ENCODE data around the gene OSBPL5.

OSBPL5 gene, protein sequence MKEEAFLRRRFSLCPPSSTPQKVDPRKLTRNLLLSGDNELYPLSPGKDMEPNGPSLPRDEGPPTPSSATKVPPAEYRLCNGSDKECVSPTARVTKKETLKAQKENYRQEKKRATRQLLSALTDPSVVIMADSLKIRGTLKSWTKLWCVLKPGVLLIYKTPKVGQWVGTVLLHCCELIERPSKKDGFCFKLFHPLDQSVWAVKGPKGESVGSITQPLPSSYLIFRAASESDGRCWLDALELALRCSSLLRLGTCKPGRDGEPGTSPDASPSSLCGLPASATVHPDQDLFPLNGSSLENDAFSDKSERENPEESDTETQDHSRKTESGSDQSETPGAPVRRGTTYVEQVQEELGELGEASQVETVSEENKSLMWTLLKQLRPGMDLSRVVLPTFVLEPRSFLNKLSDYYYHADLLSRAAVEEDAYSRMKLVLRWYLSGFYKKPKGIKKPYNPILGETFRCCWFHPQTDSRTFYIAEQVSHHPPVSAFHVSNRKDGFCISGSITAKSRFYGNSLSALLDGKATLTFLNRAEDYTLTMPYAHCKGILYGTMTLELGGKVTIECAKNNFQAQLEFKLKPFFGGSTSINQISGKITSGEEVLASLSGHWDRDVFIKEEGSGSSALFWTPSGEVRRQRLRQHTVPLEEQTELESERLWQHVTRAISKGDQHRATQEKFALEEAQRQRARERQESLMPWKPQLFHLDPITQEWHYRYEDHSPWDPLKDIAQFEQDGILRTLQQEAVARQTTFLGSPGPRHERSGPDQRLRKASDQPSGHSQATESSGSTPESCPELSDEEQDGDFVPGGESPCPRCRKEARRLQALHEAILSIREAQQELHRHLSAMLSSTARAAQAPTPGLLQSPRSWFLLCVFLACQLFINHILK

DNA sequence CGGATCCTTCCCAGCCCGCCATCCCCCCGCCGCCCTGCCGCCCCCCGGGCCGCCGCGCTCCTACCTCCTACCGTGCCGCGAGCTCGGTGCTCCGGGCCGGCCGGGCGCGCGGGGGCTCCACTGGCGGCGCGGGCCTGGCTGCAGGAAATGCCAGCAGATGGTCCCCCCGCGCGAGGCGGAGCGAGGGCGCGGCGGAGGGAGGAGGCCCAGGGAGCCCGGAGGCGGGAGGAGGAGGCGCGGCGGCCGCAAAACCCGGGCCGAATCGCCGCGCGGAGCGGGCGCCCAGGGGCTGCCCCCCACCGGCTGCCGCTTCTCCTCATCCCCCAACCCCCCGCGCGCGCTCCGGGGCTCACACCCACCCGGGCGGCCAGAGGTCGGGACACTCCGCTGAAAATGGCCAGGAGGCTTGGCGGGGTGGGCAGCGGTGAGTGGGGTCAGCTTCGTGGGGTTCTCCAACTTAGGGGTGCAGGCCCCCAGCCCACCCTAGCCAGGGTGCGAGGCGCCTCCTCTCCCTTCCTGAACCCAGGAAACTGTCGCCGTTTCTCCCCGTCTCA is at the start of gene OSBPL5:
OSBPL5 (minus strand) TSS at position 159 of the 554 bp plus-strand sequence. CDS start 36,162 bp downstream, outside the sequence.
- no peak for DNase-seq (ENCODE audit: low spot score)

DNA sequence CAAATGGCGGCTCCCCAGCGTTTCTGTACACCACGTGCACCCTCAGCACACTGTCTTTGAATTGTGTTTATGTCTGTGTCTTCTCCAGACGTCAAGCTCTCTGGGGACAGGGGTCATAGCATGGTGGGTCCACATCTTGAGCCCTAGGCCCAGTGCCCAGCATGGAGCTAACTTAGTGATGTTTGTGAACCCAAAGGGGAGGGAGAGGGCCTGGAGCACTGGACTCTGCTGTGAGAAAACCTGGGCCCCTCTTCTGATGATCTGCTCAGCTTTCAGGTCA is 49.2 kb upstream of the OSBPL5 start:
- DNase-seq (ENCODE audit: low spot score), result no peak

DNA sequence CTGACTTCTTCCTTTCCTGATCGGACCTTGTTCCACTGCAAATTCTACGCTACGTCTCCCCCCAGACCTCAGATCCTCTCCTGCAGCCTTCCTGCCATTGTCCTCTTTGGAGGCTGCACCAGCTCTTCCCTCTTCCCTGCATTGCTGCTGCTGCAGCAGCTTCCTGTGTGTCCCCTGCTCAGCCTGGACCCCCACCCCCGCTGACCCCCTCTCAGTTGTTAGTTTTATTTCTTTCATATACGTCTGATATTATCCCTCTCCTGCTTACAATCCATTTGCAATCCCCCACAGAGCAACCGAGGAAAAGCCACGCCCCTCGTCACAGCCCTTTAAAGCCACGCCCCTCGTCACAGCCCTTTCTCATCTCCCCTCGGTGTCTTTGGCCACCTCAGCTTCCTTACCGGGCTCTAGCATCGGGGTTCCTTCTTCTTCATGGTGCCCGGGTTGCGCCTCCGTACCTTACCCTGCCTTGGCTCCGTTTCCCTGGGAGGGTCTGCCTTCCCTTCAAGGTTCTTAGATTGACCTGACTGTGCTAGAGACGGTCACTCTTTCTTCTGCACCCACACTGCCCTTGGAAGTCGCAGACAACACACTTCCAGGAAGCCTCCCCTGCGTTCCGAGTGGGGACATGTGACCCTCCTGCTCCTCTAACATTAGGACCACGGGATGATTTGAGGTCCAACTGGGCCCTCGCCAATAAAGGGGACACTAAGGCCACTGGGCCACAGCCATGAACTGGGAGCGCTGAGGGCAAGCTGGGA is 48.7 kb upstream of the OSBPL5 start:
- DNase-seq (ENCODE audit: low spot score), result no peak

DNA sequence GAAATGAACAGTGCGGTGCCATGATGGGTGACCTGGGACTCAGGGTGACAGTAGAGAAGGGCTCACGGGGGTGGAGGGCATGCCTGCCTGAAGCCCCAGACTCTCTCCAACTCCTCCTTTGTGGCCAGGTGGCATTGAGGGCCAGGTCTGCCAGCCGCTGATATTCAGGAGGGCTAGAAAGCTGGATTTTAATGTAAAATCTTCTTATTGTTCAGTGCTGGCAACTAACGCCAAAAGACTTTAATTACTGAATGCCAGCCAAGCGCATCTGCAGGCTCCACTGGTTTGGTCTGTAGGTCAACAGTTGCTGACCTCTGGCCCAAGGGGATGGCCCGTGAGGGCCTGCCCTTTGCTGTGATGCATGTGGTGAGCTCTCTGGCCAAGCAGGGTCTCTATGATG is 43.2 kb upstream of the OSBPL5 start:
- DNase-seq (ENCODE audit: low spot score), result no peak

DNA sequence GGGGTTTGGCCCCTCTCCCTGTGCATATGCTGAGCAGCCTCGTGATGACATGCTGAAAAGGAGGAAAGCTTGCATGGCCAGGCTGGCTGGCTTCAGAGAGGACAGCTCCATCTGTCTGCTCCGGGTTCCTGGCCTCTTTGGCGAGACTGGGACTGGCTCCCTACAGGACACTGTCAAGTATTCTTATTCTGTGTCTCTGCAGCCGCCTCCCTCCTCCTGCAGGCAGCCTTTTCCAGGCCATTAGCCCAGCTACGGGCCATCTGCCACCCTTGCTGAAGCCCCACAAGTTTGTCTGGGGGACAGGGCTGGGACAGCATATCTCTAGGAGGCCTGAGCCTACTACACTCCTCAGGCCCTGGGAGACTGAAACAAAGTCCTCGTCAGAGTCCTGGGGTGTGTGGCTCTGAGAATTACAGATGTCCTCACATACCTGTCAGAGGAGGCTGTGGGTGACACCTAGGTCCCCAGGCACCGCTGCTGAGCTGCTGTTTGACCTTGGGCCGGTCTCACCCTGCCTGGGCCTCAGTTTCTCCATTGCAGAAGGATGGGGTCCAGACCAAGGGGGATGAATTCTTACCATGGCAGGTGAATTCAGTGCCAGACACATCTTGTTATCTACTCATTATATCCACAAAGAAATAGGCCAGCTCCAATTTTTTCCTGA is 42.5 kb upstream of the OSBPL5 start:
- no peak for DNase-seq (ENCODE audit: low spot score)

DNA sequence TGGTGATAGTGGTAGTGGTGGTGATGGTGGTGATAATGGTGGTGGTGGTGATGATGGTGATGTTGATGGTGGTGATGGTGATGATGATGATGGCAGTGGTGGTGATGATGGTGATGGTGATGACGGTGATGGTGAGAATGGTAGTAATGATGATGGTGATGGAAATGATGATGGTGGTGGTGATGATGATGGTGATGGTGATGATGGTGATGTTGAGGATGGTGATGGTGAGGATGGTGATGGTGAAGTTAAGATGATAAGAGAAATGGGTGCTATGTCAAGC is 41.8 kb upstream of the OSBPL5 start:
- no peak for DNase-seq (ENCODE audit: low spot score)

DNA sequence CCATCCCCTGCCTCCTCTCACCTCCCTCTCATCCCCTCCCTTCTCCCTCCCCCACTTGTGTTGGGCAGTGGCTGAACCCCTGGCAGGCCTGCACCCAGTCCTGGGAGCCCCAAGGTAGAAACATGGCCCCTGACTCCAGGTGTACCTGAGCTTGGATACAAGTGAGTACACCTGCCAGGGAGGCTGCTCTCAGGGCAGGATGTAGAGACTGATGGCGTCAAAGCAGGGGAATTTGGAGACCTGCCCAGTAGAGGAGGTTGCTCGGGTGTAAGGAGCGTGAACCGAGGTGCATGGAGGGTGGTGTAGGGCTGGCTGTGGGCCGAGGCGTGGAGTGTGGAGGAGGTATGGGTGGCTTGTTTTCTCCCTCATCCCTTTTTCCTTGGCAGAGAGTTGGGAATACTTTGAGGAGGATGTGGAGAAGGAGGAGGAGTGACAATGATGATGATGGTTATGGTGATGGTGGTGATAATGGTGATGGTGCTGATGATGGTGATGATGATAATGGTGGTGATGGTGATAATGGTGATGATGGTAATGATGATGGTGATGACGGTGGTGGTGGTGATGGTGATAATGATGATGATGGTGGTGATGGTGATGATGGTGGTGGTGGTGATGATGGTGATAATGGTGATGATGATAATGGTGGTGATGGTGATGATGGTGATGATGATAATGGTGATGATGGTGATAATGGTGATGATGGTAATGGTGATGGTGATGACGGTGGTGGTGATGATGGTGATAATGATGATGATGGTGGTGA is 41.2 kb upstream of the OSBPL5 start:
- DNase-seq (ENCODE audit: low spot score), result no peak

DNA sequence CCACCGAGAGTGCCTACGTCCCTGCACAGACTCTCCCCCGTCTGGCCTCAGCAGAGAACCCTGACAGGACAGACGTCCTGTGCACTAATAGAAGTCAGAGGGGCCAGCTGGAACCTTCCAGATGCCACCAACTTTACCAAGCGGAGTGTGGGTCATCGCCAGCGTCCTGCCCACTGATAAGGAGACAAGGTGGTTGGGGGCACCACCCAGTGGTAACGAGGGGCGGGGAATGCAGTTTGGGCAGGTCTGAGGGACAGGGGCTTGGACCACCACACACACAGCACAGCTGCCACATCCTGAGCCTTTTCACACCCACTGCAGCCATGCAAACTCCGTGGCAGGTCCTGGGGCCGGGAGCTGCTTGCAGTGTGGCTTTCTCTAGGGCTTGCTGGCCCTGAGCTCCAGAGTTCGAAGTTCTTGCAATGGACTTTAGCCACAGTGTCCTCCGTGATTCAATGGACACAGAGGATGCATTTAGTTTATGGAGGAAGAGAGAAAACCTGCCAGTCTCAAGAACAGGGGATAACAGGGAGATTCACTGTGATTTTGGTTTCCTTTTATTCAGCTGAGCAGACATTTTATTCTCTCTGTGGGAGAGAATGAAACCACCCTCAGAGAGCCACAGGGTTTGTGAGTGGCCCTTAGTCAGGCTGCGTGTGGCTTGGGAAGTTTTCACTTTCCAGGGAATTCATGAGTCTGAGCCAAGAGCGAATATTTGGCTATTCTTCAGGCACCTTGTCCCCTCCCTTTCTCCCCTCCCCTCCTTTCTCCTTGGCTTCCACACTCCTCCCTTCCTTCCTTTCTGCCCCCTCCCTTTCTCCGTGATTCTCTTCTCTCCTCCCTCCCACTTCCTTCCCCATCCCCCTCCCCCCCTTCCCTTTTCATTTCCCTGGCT is 40.4 kb upstream of the OSBPL5 start:
- no peak for DNase-seq (ENCODE audit: low spot score)

DNA sequence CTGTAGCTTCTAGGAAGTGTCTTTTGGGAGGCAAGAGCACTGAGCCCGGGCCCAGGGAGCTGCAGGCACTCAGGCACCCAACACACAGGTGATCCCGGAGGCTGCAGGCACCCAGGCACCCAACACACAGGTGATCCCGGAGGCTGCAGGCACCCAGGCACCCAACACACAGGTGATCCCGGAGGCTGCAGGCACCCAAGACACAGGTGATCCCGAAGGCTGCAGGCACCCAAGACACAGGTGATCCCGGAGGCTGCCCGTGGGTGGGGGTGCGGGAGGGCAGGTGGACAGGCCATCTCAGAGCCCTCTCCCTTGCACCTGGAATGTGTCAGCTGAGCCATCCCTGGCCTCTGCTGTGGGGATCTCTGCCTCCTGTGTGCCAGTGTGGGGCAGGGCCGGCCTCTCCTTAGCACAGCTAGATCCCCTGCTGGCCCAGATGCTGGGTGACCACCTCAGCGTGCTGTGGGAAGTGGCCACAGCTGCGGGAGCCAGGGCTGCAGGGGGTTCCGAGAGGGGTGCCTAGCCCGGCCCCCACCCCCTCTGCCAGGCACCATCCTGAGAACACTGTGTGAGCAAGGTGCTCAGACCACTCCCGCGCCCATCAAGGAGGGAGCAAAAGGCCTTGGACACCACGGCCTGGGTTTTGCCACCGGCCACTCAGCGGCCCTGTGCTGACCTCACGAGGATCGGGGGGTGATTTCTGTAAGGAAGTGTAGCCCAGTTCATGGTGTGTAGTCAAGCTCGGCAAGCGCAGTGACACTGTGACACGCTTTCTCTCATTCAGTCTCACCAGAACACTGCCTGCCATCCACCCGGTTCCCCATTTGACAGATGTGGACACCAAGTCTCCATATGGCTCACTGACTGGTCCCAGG is 39.3 kb upstream of the OSBPL5 start:
- no peak for DNase-seq (ENCODE audit: low spot score)

DNA sequence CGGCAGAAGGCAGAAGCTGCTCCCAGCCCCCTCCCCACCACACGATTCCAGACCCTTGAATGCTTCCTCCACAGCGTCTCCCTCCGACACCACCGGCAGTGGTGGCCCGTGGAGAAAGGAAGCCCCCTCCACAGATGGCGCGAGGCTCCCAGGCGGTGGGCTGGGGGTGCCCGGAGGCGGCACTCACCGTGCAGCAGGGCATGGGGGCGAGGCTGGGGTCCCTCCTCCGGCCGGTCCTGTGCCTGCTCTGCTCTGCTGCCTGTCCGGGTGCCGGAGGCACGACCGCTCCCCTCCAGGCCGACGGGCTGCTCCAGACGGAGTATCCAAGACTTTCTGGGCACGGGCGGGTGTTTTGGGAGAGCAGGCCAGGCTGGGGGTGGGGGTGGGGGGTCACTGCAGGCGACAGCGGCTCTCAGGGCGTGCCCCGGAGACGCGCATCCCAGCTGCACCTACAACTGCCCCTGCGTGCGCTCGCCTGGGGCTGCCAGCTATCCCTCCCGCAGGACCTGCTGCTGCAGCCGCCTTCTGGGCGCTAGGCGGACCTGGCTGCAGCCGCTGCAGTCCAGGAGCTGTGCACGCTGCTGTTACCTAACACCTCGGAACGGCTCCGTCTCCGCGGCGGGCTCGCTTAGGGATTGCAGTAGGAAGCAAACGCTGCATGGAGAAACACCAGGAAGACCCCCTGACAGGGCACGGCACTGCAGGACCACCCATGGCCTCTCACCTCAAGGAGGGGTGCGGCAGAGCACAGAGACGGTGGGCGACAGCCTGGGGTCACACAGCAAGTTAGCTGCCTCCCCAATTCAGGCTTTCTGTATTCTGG is 38.3 kb upstream of the OSBPL5 start:
- no peak for DNase-seq (ENCODE audit: low spot score)

DNA sequence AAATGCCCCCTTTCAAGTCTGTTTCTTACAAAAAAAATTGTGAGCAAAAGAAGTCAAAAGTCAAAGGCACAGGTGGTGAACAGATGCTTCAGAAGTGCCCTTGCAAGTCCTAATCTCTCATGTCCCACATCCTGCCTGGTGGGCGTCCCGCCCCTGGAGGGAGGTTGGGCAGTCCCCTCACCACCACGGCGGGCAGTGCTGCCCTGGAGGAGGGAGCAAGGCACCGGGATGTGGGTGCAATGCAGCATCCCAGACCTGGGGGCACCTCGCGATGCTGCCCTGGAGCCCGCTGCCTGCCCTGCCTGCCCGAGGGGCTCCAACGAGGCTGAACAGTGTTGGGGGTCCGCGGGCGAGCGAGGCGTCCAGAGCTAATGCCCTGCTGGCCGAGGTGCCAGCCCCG is 37.6 kb upstream of the OSBPL5 start:
- DNase-seq (ENCODE audit: low spot score), result no peak

DNA sequence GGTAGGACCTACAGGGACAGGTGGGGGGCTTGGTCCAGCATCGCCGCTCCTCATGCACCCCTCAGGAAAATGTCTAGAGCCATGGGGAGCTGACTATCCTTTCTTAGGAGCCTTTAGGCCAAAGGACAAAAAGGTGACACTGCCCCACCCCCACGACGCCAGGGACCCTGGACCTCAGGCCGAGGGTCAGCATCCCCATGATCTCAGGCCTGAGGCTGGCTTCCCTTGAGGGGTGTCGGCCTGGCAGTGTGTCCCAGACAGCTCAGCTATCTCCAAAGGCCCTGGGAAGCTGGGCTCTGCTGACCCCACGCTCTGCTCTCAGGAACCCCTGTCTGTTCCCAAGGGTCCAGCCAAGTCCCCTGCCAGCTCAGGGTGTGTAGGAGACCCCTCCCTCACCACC is 37.2 kb upstream of the OSBPL5 start:
- no peak for DNase-seq (ENCODE audit: low spot score)

DNA sequence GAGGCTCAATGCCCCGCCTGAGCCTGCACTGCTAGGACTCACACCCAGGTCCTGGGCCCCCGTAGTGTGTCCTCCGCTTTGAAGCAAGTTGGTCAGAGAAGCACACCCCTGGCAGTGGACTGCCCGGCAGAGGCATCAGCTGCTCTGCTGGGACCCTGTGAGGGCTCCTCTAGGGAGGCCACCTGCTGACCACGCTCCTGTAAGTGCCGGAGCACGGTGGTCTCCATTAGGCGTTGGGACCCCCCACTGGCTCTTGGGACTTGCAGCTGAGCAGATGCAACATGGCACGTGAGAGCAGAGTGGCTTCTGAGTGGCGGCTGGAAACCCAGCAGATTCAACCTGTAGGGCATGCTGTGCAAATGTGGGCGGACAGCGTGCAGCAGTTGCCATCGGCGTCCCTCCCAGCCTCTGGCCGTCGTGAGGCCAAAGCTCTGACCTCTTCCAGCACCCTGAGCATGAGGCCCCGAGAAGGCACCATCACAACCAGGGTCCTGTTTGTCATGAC is 36.6 kb upstream of the OSBPL5 start:
- DNase-seq (ENCODE audit: low spot score), result no peak

DNA sequence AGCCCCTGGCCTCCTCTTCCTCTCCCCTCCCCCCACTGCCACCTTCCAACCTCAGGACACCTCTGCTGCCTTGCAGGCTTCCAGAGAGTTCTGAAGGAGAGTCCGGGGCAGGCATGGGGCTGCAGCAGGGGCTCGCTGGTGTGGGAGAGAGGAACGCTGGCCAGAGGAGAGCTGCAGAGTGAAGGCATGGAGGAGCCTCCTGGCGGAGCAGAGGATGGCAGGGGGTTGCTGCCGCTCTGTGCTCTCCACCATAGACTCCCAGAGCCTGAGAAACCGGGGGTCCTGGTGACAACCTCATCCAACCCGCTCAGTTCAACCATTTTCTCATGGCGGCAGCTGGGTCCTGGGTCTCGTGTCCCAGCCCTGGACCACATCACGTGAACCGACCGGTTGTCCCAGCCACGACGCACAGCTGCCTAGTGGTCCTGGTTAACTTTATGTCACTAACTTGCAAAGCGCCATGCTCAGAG is 36.0 kb upstream of the OSBPL5 start:
- DNase-seq (ENCODE audit: low spot score), result no peak

DNA sequence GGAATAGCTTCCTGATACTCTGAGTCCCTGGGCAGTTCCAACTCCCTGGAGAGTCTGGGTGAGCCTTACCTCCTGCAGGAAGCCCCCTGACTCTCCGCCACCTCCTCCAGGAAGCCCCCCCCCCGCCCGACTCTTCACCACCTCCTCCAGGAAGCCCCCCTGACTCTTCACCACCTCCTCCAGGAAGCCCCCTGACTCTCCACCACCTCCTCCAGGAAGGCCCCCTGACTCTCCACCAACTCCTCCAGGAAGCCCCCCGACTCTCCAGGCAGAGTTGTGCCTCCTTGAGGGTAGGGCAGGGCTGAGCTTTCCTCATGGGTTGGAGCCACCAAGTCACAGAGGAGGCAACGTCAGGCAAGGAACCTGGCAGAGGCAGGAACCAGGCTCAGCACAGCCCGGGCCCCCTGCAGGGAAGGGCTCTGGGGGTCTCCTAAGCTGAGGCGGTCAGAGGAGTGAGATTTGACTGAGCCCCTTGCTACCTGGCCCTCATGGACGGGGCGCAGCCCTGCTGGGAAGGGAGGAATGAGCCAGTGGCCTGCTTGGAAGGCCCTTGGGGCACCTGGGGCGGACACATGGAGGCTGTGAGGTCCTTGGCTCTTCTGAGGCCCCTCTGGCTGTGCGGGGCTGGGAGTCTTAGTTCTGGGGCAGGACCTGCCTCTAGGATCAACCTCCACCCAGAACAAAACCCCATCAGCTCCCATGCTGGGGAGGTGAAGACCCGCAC is 35.4 kb upstream of the OSBPL5 start:
- DNase-seq (ENCODE audit: low spot score), result no peak

DNA sequence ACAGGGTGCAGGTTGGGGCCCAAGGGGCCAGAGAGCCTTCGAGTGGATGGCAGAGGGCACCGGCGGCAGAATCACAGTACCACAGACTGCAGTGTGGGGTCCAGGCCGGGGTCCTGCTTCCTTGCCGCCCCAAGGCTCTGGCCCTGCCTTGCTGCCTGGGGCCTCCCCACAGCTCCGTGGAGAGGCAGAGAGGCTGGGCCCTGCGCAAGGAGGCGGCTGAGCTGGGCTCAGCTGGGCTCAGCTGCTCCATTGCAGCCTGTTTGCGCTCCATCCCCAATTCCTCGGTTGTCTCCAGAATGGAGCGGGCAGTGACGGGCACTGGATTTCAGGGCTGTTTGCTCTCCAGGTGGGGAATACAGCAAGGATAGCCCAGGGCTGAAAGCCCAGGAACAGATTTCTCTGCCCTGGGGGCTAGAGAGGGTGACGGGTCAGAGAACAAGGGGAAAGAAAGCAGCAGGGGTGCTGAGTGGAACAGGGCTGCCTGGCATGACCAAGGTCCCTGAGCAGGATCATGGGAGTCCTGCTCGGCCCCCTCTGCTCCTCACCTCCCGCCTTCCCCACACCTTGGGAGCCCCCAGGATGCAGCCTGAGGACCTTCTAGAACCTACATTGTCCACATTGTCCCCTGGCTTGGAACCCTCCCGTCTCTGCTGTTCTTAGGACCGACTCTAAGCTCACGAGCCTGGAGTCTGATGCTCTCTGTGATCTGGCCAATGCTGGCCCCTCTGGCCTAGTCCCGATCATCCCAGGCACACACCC is 34.6 kb upstream of the OSBPL5 start:
- DNase-seq (ENCODE audit: low spot score), result no peak

DNA sequence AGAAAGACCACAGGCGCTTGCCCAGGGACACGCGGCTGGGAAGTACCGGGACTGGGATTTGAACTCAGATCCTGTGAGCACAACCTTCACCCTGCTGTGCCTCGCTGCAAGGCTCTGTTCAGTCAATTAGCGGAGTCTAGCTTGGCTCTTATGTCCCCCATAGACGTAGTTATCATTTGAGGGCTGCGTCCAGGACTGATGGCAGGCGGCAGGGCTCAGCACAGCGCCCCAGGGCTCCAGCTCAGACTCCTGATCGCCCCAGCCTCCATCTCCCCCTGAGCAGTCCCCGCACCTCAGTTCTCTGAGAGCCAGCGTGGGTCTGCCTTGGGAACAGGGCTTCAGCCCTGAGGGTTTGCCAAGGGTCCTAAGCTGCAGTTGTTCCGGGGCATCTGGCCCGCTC is 33.7 kb upstream of the OSBPL5 start:
- no peak for DNase-seq (ENCODE audit: low spot score)
